Measurements from ENCODE around the gene CENPU. TPM values are rescaled to one million over a fixed set of nuclear protein-coding genes. Genes with fewer than 3 reads are reported as not detected.
A peak's percentile ranks its signal among the peaks of the same experiment; 100 is the strongest.

The CENPU gene
- total and polyA plus RNA-seq, 2 of the 13 experiments (the other 11 are each of a cell fraction or from before 2014, with no cell fraction given): 11.7 to 35.8 TPM

DNA sequence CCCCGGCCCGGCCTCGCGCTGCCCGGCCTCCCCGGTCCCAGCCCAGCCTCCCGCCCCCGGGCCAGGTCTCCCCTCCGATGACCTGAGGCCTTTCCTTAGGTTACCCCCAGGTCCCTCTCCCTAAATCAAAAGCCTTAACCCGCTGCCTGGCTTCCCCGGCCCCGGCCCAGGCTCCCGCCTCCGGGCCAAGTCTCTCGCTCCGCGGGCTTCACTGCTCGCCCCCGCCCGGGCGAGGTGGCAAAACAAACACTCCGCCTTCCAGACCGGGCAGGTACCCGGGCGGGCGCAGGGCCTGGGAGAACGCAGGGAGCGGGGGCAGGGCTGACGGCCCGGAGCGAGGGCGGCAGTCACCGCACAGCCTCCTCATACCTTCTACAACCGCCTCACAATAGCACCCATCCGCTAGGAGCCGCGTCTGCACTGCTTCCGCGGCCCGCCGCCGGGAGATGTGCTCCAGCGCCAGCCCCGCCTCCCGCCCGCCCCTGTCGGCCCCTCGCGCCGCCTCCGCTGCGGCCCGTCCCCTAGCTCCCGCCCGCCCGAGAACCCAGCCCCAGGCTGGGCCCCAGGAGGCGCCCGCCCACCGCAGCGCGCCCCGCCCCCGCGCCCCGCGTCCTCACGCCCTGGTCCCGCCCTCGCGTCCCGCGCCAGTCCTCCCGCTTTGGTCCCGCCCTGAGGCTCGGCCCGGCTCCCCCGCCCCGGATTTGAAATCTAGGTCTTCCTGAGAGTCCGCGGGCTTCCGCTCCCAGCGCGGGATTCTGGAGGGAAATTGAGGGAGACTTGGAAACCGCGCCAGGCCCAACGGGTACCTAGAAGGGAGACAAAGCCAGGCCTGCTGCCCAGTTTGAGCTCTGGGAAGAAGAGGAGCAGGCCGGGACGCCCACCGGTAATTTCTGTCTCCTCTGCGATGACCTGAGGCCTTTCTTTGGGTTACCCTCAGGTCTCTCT, 84.6 kb downstream of the CENPU start, which contains the start of the genes CASP3 and PRIMPOL (continued):
- TF ChIP-seq ATF7-NPFF (CRISPR knock-in tag; IDR thresholded peaks at IDR 0.05; ENCODE audit: low read depth): peak; percentile 46; the same call in 1 of the 2 replicates
- TF ChIP-seq PLRG1 (conservative IDR thresholded peaks at IDR 0.05): no peak
- no peak for TF ChIP-seq RFX1 (IDR thresholded peaks at IDR 0.05)
- no peak for TF ChIP-seq CCDC6 (CRISPR knock-in tag; IDR thresholded peaks at IDR 0.05)
- TF ChIP-seq, protein P1, sequence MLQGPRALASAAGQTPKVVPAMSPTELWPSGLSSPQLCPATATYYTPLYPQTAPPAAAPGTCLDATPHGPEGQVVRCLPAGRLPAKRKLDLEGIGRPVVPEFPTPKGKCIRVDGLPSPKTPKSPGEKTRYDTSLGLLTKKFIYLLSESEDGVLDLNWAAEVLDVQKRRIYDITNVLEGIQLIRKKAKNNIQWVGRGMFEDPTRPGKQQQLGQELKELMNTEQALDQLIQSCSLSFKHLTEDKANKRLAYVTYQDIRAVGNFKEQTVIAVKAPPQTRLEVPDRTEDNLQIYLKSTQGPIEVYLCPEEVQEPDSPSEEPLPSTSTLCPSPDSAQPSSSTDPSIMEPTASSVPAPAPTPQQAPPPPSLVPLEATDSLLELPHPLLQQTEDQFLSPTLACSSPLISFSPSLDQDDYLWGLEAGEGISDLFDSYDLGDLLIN (CRISPR knock-in tag; IDR thresholded peaks at IDR 0.05; ENCODE audit: borderline replicate concordance): no peak
- TF ChIP-seq KAT8 (CRISPR knock-in tag; IDR thresholded peaks at IDR 0.05): peak; percentile 1
- TF ChIP-seq, protein P2, sequence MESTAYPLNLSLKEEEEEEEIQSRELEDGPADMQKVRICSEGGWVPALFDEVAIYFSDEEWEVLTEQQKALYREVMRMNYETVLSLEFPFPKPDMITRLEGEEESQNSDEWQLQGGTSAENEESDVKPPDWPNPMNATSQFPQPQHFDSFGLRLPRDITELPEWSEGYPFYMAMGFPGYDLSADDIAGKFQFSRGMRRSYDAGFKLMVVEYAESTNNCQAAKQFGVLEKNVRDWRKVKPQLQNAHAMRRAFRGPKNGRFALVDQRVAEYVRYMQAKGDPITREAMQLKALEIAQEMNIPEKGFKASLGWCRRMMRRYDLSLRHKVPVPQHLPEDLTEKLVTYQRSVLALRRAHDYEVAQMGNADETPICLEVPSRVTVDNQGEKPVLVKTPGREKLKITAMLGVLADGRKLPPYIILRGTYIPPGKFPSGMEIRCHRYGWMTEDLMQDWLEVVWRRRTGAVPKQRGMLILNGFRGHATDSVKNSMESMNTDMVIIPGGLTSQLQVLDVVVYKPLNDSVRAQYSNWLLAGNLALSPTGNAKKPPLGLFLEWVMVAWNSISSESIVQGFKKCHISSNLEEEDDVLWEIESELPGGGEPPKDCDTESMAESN (CRISPR knock-in tag; conservative IDR thresholded peaks at IDR 0.05): no peak
- TF ChIP-seq ZNF484 (CRISPR knock-in tag; IDR thresholded peaks at IDR 0.05; ENCODE audit: borderline replicate concordance, low read depth): no peak
- peak; percentile 63; the same call in 1 of the 2 replicates for TF ChIP-seq ETV5 (CRISPR knock-in tag; IDR thresholded peaks at IDR 0.05; ENCODE audit: borderline replicate concordance)
- TF ChIP-seq, protein P3, sequence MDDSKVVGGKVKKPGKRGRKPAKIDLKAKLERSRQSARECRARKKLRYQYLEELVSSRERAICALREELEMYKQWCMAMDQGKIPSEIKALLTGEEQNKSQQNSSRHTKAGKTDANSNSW (CRISPR knock-in tag; IDR thresholded peaks at IDR 0.05; ENCODE audit: borderline replicate concordance): no peak
- TF ChIP-seq ZNF253 (CRISPR knock-in tag; IDR thresholded peaks at IDR 0.05; ENCODE audit: borderline replicate concordance): 0 out of 2 replicates have a peak, but pooled peaks have one; percentile 46
- TF ChIP-seq ATF7 (IDR thresholded peaks at IDR 0.05): no peak
- no peak for TF ChIP-seq ATF7 (CRISPR knock-in tag; IDR thresholded peaks at IDR 0.05)
- TF ChIP-seq YEATS2 (CRISPR knock-in tag; IDR thresholded peaks at IDR 0.05; ENCODE audit: borderline replicate concordance): peak; percentile 37; the same call in 1 of the 2 replicates
- TF ChIP-seq STAT6 (CRISPR knock-in tag; IDR thresholded peaks at IDR 0.05; ENCODE audit: borderline replicate concordance): no peak
- TF ChIP-seq ZNF431 (CRISPR knock-in tag; IDR thresholded peaks at IDR 0.05; ENCODE audit: borderline replicate concordance, low read depth): 0 out of 2 replicates have a peak, but pooled peaks have one; percentile 36
